ENCODE measurements around the gene OR6A2. TPM values are rescaled to one million over a fixed set of nuclear protein-coding genes. Genes with fewer than 3 reads are reported as not detected.

Gene OR6A2
- total and polyA plus RNA-seq, 3 experiments from 2014 or later, result not detected

- no peaks in the 10 kb centered on the region for H3K9me3 ChIP-seq (ENCODE audit: low read length)
- no peaks in the 10 kb centered on the region for H3K36me3 ChIP-seq (ENCODE audit: insufficient read depth, low read length)
- Mint-ChIP-seq H3K36me3 (no peaks in the 10 kb centered on the region), H3K27ac (no peak overlapping the region), H3K4me1 (no peaks in the 10 kb centered on the region), H3K4me3 (no peak overlapping the region), H3K9me3 (no peaks in the 10 kb centered on the region), H3K27me3 (peaks cover 11 to 42% of the 10 kb centered on the region in 2 donors)
- POLR2A ChIA-PET, result no interaction called here
- H3K4me3 ChIP-seq (ENCODE audit: low read length), result no peak overlapping the region
- no peaks in the 10 kb centered on the region for H3K4me1 ChIP-seq (ENCODE audit: insufficient read depth, low read length)
- H3K27me3 ChIP-seq (ENCODE audit: insufficient read depth, low read length, poor library complexity, severe bottlenecking), result no peaks in the 10 kb centered on the region
- CTCF ChIA-PET, result no interaction called here
- no peak for DNase-seq
- no peak overlapping the region for H3K27ac ChIP-seq (ENCODE audit: low read depth, low read length)
Observed at GRCh38 chr11:6790546-6790945, 8.9 kb downstream of the OR6A2 start.

GRCh38 chr11:6782720-6783119 is 16.8 kb downstream of the OR6A2 start, which contains the start of gene OR2AG1:
OR2AG1 (plus strand) TSS chr11:6783020; CDS start chr11:6785038, 2,018 bp downstream.
- H3K4me1 Mint-ChIP-seq, result no peaks in the 10 kb centered on the region
- H3K36me3 ChIP-seq (ENCODE audit: insufficient read depth, low read length), result no peaks in the 10 kb centered on the region
- no peak within 1 kb of the TSS for H3K27ac ChIP-seq (ENCODE audit: low read depth, low read length)
- peaks cover 9 to 52% of the 10 kb centered on the region in 2 donors for H3K27me3 Mint-ChIP-seq
- no peak within 1 kb of the TSS for H3K4me3 ChIP-seq (ENCODE audit: low read length)
- no peaks in the 10 kb centered on the region for H3K9me3 ChIP-seq (ENCODE audit: low read length)
- POLR2A ChIA-PET, result no interaction called here
- H3K36me3 Mint-ChIP-seq, result peaks cover 0 to 3% (median 0%) of the 10 kb centered on the region in 3 donors
- no peaks in the 10 kb centered on the region for H3K4me1 ChIP-seq (ENCODE audit: insufficient read depth, low read length)
- H3K27me3 ChIP-seq (ENCODE audit: insufficient read depth, low read length, poor library complexity, severe bottlenecking), result no peaks in the 10 kb centered on the region
- H3K27ac Mint-ChIP-seq, result no peak within 1 kb of the TSS
- H3K4me3 Mint-ChIP-seq, result no peak within 1 kb of the TSS
- no peak for DNase-seq
- CTCF ChIA-PET, result no interaction called here
- no peaks in the 10 kb centered on the region for H3K9me3 Mint-ChIP-seq

- Histone ChIP-seq H3K36me3 (ENCODE audit: insufficient read depth, low read length) (no peaks in the 10 kb centered on the region), H3K27ac (ENCODE audit: low read depth, low read length) (no peak overlapping the region), H3K27me3 (ENCODE audit: insufficient read depth, low read length, poor library complexity, severe bottlenecking) (no peaks in the 10 kb centered on the region), H3K4me1 (ENCODE audit: insufficient read depth, low read length) (no peaks in the 10 kb centered on the region), H3K9me3 (ENCODE audit: low read length) (no peaks in the 10 kb centered on the region), H3K4me3 (ENCODE audit: low read length) (no peak overlapping the region)
- Mint-ChIP-seq H3K9me3 (no peaks in the 10 kb centered on the region), H3K27ac (no peak overlapping the region), H3K4me3 (no peak overlapping the region), H3K4me1 (no peaks in the 10 kb centered on the region), H3K27me3 (peaks cover 13 to 43% of the 10 kb centered on the region in 2 donors), H3K36me3 (peaks cover 0 to 3% (median 0%) of the 10 kb centered on the region in 3 donors)
- POLR2A ChIA-PET, result no interaction called here
- DNase-seq, result no peak
- CTCF ChIA-PET, result no interaction called here
Observed at GRCh38 chr11:6780829-6781228, 18.7 kb downstream of the OR6A2 start.

- no peaks in the 10 kb centered on the region for H3K27me3 ChIP-seq (ENCODE audit: insufficient read depth, low read length, poor library complexity, severe bottlenecking)
- no peaks in the 10 kb centered on the region for H3K4me1 ChIP-seq (ENCODE audit: insufficient read depth, low read length)
- H3K4me1 Mint-ChIP-seq, result no peaks in the 10 kb centered on the region
- no peaks in the 10 kb centered on the region for H3K36me3 ChIP-seq (ENCODE audit: insufficient read depth, low read length)
- CTCF ChIA-PET, result no interaction called here
- H3K36me3 Mint-ChIP-seq, result peaks cover 0 to 3% (median 0%) of the 10 kb centered on the region in 3 donors
- no peak overlapping the region for H3K4me3 Mint-ChIP-seq
- H3K27me3 Mint-ChIP-seq, result peaks cover 11 to 29% of the 10 kb centered on the region in 2 donors
- H3K27ac Mint-ChIP-seq, result peak overlapping the region in 1 of 8 donors; percentile 15
- no peaks in the 10 kb centered on the region for H3K9me3 Mint-ChIP-seq
- POLR2A ChIA-PET, result no interaction called here
- H3K4me3 ChIP-seq (ENCODE audit: low read length), result no peak overlapping the region
- no peaks in the 10 kb centered on the region for H3K9me3 ChIP-seq (ENCODE audit: low read length)
- no peak for DNase-seq
- no peak overlapping the region for H3K27ac ChIP-seq (ENCODE audit: low read depth, low read length)
Observed at GRCh38 chr11:6778518-6778917, 21.0 kb downstream of the OR6A2 start.

DNA sequence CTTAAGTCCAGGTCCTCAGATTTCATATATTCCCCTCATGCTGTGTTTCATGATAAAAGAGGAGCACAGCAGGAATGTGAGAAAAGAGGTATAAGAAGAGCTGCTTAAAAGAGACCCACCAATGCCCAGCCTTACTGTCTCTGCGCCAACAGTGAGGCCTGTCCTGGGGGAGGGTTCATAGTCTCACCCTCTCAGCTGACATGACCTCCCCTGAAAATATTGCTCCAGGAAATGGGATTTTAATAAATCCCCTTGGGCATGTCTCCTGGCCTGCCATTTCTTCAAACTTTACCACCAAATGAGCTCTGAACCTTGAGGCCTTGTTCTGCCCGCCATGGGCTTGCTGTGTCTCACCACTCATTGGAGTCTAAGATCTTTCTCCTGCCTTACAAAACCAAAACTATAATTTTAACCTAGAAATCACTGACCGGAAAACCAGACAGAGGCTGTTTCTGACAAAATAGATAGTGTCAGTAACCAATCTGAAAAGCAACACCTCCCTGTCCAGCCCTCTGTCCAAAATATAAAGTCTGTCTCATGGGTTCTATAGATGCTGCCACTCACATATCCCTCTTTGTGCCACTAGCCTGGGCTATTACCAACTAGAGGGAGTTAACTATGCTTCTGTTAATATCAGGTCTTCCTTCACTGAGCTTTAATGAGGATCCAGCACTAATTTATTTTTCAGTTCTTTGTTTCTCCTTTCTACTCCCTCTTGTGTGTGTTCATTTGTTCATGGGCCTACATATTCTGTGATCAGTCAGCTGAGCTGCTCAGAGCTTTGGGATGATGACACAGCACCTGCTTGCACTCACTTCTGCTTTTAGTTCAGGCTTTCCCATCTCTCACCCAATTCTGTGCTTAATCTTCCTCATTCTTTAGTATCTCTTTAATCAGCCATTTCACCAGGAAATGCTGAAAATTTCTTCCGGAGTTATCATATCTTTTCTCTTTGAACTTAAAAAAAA is 27.3 kb downstream of the OR6A2 start, which contains the start of gene OR2AG2:
Gene OR2AG2 (minus strand): TSS at position 51 of the 968 bp plus-strand sequence. CDS start 3,019 bp downstream, outside the sequence.
- Histone ChIP-seq H3K36me3 (ENCODE audit: insufficient read depth, low read length) (no peaks in the 10 kb centered on the region), H3K9me3 (ENCODE audit: low read length) (no peaks in the 10 kb centered on the region), H3K4me1 (ENCODE audit: insufficient read depth, low read length) (no peaks in the 10 kb centered on the region), H3K27me3 (ENCODE audit: insufficient read depth, low read length, poor library complexity, severe bottlenecking) (no peaks in the 10 kb centered on the region), H3K4me3 (ENCODE audit: low read length) (no peak within 1 kb of the TSS), H3K27ac (ENCODE audit: low read depth, low read length) (no peak within 1 kb of the TSS)
- peaks cover 3 to 4% of the 10 kb centered on the region in 2 donors for H3K27me3 Mint-ChIP-seq
- POLR2A ChIA-PET, result no interaction called here
- H3K4me1 Mint-ChIP-seq, result no peaks in the 10 kb centered on the region
- DNase-seq, result no peak
- no peak within 1 kb of the TSS for H3K4me3 Mint-ChIP-seq
- no peaks in the 10 kb centered on the region for H3K36me3 Mint-ChIP-seq
- CTCF ChIA-PET, result interaction anchor here (1.3 to 1.4 kb wide), 2 partner anchors 34 to 342 kb away, joined by 3 read pairs; no protein-coding TSS in a partner anchor
- no peaks in the 10 kb centered on the region for H3K9me3 Mint-ChIP-seq
- H3K27ac Mint-ChIP-seq, result peak within 1 kb of the TSS in 2 of 8 donors; percentile 12 to 49

DNA sequence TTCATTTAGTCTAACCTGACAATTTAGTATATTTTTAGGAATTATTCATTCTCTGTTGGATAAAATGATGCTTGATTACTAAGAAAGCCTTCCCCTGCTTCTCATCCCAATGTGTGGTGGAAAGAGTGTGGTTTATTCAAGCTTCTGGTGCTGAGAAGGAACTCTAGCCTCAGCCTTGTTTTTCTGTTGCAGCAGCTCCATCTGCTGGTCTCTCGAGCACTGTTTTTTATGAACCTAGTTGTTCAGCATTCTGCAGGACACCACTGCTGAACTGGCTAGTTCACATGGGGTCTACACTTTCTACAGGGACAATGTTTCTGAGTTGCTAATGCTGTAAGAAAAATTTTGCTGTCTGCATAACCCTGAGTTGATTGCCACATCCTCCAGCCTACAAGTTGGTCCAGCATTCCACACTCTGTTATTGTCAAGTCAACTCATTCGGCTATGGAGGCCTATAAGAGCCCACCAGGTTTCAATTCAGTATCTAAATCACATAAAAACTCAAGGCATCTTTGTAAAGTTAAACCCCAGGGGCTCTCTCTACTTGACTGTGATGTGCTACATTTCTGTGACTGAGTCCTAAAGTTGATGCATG is 42.0 kb downstream of the OR6A2 start:
- Mint-ChIP-seq H3K9me3 (no peaks in the 10 kb centered on the region), H3K4me1 (peaks cover 2 to 16% (median 12%) of the 10 kb centered on the region in 3 donors), H3K27me3 (peaks cover 14 to 15% of the 10 kb centered on the region in 2 donors), H3K27ac (no peak overlapping the region), H3K36me3 (no peaks in the 10 kb centered on the region), H3K4me3 (no peak overlapping the region)
- ChIA-PET POLR2A (no interaction called here), CTCF (interaction anchor here (0.6 to 13.4 kb wide), 15 partner anchors 17 to 276 kb away, joined by 3 to 317 read pairs (median 4); partner anchors contain the start of genes ARFIP2, MRPL17 and TIMM10B)
- Histone ChIP-seq H3K27me3 (ENCODE audit: insufficient read depth, low read length, poor library complexity, severe bottlenecking) (no peaks in the 10 kb centered on the region), H3K36me3 (ENCODE audit: insufficient read depth, low read length) (no peaks in the 10 kb centered on the region), H3K4me3 (ENCODE audit: low read length) (no peak overlapping the region), H3K9me3 (ENCODE audit: low read length) (no peaks in the 10 kb centered on the region), H3K4me1 (ENCODE audit: insufficient read depth, low read length) (no peaks in the 10 kb centered on the region), H3K27ac (ENCODE audit: low read depth, low read length) (no peak overlapping the region)
- peak; percentile 32 to 74 (median 53) for DNase-seq

- no peaks in the 10 kb centered on the region for H3K36me3 ChIP-seq (ENCODE audit: insufficient read depth, low read length)
- CTCF ChIA-PET, result interaction anchor here (0.7 to 13.4 kb wide), 12 partner anchors 15 to 337 kb away, joined by 3 to 317 read pairs (median 4); partner anchors contain the start of genes APBB1 and TPP1
- Mint-ChIP-seq H3K36me3 (no peaks in the 10 kb centered on the region), H3K27ac (no peak overlapping the region), H3K4me1 (peaks cover 2 to 17% (median 14%) of the 10 kb centered on the region in 3 donors), H3K9me3 (no peaks in the 10 kb centered on the region), H3K4me3 (no peak overlapping the region), H3K27me3 (peaks cover 5 to 8% of the 10 kb centered on the region in 2 donors)
- POLR2A ChIA-PET, result interaction anchor here (0.7 kb wide), 1 partner anchor 558 kb away, joined by 5 read pairs; no protein-coding TSS in a partner anchor
- H3K9me3 ChIP-seq (ENCODE audit: low read length), result no peaks in the 10 kb centered on the region
- H3K4me1 ChIP-seq (ENCODE audit: insufficient read depth, low read length), result no peaks in the 10 kb centered on the region
- H3K27me3 ChIP-seq (ENCODE audit: insufficient read depth, low read length, poor library complexity, severe bottlenecking), result no peaks in the 10 kb centered on the region
- H3K4me3 ChIP-seq (ENCODE audit: low read length), result no peak overlapping the region
- no peak overlapping the region for H3K27ac ChIP-seq (ENCODE audit: low read depth, low read length)
- no peak for DNase-seq
Observed at GRCh38 chr11:6755953-6756347, 43.5 kb downstream of the OR6A2 start.

All from CD8-positive, alpha-beta memory T cell (primary cell).